Measurements from ENCODE around the gene CALD1. TPM values are rescaled to one million over a fixed set of nuclear protein-coding genes. Genes with fewer than 3 reads are reported as not detected.

The CALD1 gene
- total and polyA plus RNA-seq, 5 experiments from 2014 or later = not detected

DNA sequence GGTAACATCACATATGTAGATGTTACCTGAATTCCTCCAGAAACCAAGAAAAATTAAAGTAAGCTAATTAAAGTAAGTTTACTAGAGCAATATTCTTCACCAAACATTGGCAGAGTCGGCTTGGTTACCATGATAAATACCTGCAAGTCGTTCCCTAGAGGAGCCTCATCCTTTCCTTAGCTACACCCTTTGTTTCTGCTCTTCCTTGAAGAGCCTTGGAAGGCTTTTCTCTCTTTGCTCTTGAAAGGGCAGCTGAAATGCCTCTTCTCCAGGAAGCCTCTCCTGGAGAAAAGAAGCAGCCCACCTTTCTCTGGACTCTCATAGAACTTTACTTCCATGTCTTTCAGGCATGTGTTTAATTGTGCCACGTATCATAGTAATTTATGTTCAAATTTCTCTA lies 34.9 kb upstream of the CALD1 start:
- no peaks in the 10 kb centered on the region for H3K4me1 Mint-ChIP-seq

GRCh38 chr7:134747326-134747725 lies 32.1 kb upstream of the CALD1 start:
- Mint-ChIP-seq H3K9me3 (no peaks in the 10 kb centered on the region), H3K4me1 (peaks cover 0 to 2% (median 0%) of the 10 kb centered on the region in 4 donors), H3K4me3 (no peak overlapping the region), H3K27ac (no peak overlapping the region), H3K27me3 (peaks cover 0 to 5% (median 0%) of the 10 kb centered on the region in 5 donors), H3K36me3 (no peaks in the 10 kb centered on the region)
- POLR2A ChIA-PET = no interaction called here
- ATAC-seq (no peak), DNase-seq (no peak)

More for the DNA sequence above, 34.9 kb upstream of the CALD1 start:
- ATAC-seq (no peak), DNase-seq (no peak)
- Mint-ChIP-seq H3K36me3 (no peaks in the 10 kb centered on the region), H3K27ac (no peak overlapping the region), H3K4me3 (no peak overlapping the region), H3K9me3 (no peaks in the 10 kb centered on the region), H3K27me3 (peaks cover 0 to 5% (median 0%) of the 10 kb centered on the region in 5 donors)
- POLR2A ChIA-PET = no interaction called here

DNA sequence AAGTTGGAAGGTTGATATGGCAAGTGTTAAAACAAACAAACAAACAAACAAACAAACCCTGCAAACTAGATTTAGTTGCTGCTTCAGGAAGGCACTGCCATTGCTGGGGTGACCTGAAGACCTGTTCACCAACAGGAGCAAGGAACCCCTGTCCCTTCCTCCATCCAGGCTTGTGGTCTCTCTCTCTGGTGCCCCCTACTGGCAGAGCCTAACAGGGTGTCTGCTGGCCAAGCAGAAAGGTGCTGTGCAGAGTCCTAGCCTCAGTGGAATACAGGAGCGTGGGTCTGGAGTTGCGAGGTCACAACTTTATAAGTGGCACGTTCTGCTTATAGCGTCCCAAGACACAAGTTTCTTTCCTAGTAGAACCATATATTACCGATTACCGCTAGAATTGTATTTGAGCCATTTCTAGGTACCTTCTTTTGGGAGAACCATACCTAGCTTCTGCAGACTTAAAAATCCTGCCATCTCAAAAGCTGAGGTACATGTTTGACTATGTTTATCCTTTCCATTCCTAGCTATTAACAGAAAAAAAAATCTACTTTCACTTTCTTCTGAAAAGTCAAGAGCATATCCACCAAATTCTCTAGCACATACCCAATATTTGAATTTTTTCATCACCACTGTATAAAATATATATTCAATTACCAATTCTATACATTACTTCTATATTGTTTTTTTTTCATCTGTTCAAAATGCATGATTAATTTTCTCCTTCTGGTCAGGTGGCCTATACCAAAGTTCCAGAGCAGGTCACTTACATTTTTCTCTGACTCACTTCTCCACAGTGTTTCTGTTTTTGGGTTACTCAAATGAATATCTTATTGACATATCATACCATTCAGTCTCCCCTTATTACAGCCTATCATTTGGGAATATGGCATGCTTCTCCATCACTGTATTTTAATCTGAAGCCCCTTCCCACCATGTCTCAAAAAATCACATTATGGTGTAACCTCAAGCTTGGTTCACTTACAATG lies 29.1 kb upstream of the CALD1 start:
- H3K9me3 Mint-ChIP-seq = no peaks in the 10 kb centered on the region
- H3K27me3 Mint-ChIP-seq = peaks cover 0 to 3% (median 0%) of the 10 kb centered on the region in 5 donors
- POLR2A ChIA-PET = no interaction called here
- DNase-seq (peak; percentile 35 to 81 (median 55)), ATAC-seq (peak; percentile 71 to 90)
- H3K27ac Mint-ChIP-seq = no peak overlapping the region
- H3K36me3 Mint-ChIP-seq = peaks cover 0 to 3% (median 0%) of the 10 kb centered on the region in 3 donors
- no peak overlapping the region for H3K4me3 Mint-ChIP-seq
- peaks cover 0 to 2% (median 0%) of the 10 kb centered on the region in 4 donors for H3K4me1 Mint-ChIP-seq

GRCh38 chr7:134752006-134752760 lies 27.3 kb upstream of the CALD1 start:
- H3K4me1 Mint-ChIP-seq = peaks cover 0 to 2% (median 0%) of the 10 kb centered on the region in 4 donors
- ATAC-seq (no peak), DNase-seq (no peak)
- H3K4me3 Mint-ChIP-seq = no peak overlapping the region
- POLR2A ChIA-PET = no interaction called here
- H3K9me3 Mint-ChIP-seq = no peaks in the 10 kb centered on the region
- H3K36me3 Mint-ChIP-seq = peaks cover 0 to 3% (median 0%) of the 10 kb centered on the region in 3 donors
- peaks cover 0 to under 1% (median 0%) of the 10 kb centered on the region in 5 donors for H3K27me3 Mint-ChIP-seq
- H3K27ac Mint-ChIP-seq = no peak overlapping the region

GRCh38 chr7:134755422-134756022 lies 23.9 kb upstream of the CALD1 start:
- Mint-ChIP-seq H3K4me1 (peaks cover 1 to 9% (median 6%) of the 10 kb centered on the region in 4 donors), H3K9me3 (no peaks in the 10 kb centered on the region), H3K4me3 (no peak overlapping the region), H3K36me3 (peaks cover 0 to 3% (median 2%) of the 10 kb centered on the region in 3 donors), H3K27ac (no peak overlapping the region), H3K27me3 (no peaks in the 10 kb centered on the region)
- POLR2A ChIA-PET = no interaction called here
- no peak for ATAC-seq
- DNase-seq = peak in 7 of 10 donors; percentile 5 to 69 (median 19)

DNA sequence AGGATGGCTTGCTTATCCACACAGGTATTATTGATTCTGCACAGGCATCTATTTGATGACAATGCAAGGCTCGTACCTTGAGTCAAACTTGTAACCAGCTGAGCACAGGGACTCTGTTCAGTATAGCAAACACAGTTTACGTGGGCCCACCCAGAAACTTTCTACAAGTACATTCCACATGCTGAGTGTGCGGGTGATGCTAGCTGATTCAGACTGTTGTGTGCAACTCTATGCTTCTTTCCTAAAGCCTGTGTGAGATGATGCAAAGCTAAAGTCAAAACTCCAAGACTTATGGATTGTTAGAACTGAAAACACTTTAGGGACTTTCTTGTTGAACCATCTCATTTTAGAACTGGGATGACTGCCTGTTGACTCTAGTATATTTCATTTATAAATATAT lies 21.5 kb upstream of the CALD1 start:
- Mint-ChIP-seq H3K27ac (no peak overlapping the region), H3K9me3 (no peaks in the 10 kb centered on the region), H3K4me3 (no peak overlapping the region), H3K4me1 (peaks cover 5 to 9% (median 7%) of the 10 kb centered on the region in 4 donors), H3K36me3 (peaks cover 0 to 3% (median 2%) of the 10 kb centered on the region in 3 donors), H3K27me3 (peaks cover 0 to under 1% (median 0%) of the 10 kb centered on the region in 5 donors)
- no peak for DNase-seq
- ATAC-seq = no peak
- POLR2A ChIA-PET = interaction anchor here (0.6 kb wide), 1 partner anchor 14 kb away, joined by 3 read pairs; no protein-coding TSS in a partner anchor

GRCh38 chr7:134758981-134759380 lies 20.5 kb upstream of the CALD1 start:
- Mint-ChIP-seq H3K4me3 (no peak overlapping the region), H3K27ac (no peak overlapping the region), H3K4me1 (peaks cover 5 to 9% (median 7%) of the 10 kb centered on the region in 4 donors), H3K36me3 (peaks cover 0 to 2% (median 0%) of the 10 kb centered on the region in 3 donors), H3K27me3 (peaks cover 0 to 4% (median 0%) of the 10 kb centered on the region in 5 donors), H3K9me3 (no peaks in the 10 kb centered on the region)
- ATAC-seq (no peak), DNase-seq (no peak)
- POLR2A ChIA-PET = no interaction called here

- H3K4me1 Mint-ChIP-seq = peaks cover 5 to 12% (median 8%) of the 10 kb centered on the region in 4 donors
- ATAC-seq = no peak
- no peak overlapping the region for H3K27ac Mint-ChIP-seq
- no peaks in the 10 kb centered on the region for H3K9me3 Mint-ChIP-seq
- DNase-seq = no peak
- H3K4me3 Mint-ChIP-seq = no peak overlapping the region
- peaks cover 0 to 4% (median 0%) of the 10 kb centered on the region in 5 donors for H3K27me3 Mint-ChIP-seq
- POLR2A ChIA-PET = no interaction called here
- H3K36me3 Mint-ChIP-seq = peaks cover 0 to 2% (median 0%) of the 10 kb centered on the region in 3 donors
Observed at GRCh38 chr7:134761266-134761665, 18.2 kb upstream of the CALD1 start.

DNA sequence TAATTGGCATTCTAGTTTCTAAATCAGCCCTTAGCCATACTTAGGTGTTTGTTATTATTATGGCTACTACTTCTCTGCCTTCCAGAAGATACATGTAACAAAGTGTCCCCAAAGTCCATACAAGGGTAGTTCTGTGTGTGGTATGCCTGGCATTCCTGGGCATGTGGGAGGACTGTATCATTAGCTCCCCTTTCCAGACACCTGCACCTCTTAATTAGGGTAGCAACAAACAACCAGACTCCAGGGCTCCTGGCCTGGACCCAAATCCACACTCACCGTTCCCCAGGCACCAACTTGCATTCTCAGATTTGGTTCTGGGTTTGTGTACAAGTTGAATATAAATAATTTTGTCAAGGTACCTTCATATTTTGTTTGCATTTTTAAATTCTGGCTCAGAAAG lies 15.5 kb upstream of the CALD1 start:
- H3K4me1 Mint-ChIP-seq = peaks cover 7 to 20% (median 11%) of the 10 kb centered on the region in 4 donors
- H3K27ac Mint-ChIP-seq = no peak overlapping the region
- no peak overlapping the region for H3K4me3 Mint-ChIP-seq
- H3K9me3 Mint-ChIP-seq = no peaks in the 10 kb centered on the region
- POLR2A ChIA-PET = no interaction called here
- no peak for ATAC-seq
- peaks cover 0 to 4% (median 0%) of the 10 kb centered on the region in 5 donors for H3K27me3 Mint-ChIP-seq
- no peak for DNase-seq
- peaks cover 0 to 2% (median 0%) of the 10 kb centered on the region in 3 donors for H3K36me3 Mint-ChIP-seq

- no peak for DNase-seq
- Mint-ChIP-seq H3K4me3 (no peak overlapping the region), H3K27me3 (peaks cover 0 to 4% (median 0%) of the 10 kb centered on the region in 5 donors), H3K27ac (no peak overlapping the region), H3K4me1 (peaks cover 7 to 20% (median 11%) of the 10 kb centered on the region in 4 donors), H3K9me3 (no peaks in the 10 kb centered on the region), H3K36me3 (peaks cover 0 to 2% (median 0%) of the 10 kb centered on the region in 3 donors)
- no peak for ATAC-seq
- POLR2A ChIA-PET = no interaction called here
Observed at GRCh38 chr7:134764365-134764764, 15.1 kb upstream of the CALD1 start.

GRCh38 chr7:134766779-134767519 lies 12.5 kb upstream of the CALD1 start:
- DNase-seq (no peak), ATAC-seq (no peak)
- no peaks in the 10 kb centered on the region for H3K9me3 Mint-ChIP-seq
- peaks cover 0 to 2% (median 0%) of the 10 kb centered on the region in 3 donors for H3K36me3 Mint-ChIP-seq
- H3K4me3 Mint-ChIP-seq = peak overlapping the region in 1 of 10 donors; percentile 17
- peaks cover 0 to 15% (median 4%) of the 10 kb centered on the region in 4 donors for H3K4me1 Mint-ChIP-seq
- peak overlapping the region in 2 of 10 donors; percentile 2 to 61 for H3K27ac Mint-ChIP-seq
- H3K27me3 Mint-ChIP-seq = peaks cover 0 to 4% (median 0%) of the 10 kb centered on the region in 5 donors
- POLR2A ChIA-PET = interaction anchor here (1.0 kb wide), 1 partner anchor 399 kb away, joined by 4 read pairs; no protein-coding TSS in a partner anchor
